ENCODE results near the gene CCRL2. TPM values are rescaled to one million over a fixed set of nuclear protein-coding genes. Genes with fewer than 3 reads are reported as not detected.

Gene CCRL2
- total and polyA plus RNA-seq, 2 donors from 2014 or later = 2.1 to 2.8 TPM

GRCh38 chr3:46369151-46369550 lies 37.9 kb upstream of the CCRL2 start:
- Histone ChIP-seq H3K27me3 (ENCODE audit: control insufficient read depth, insufficient read depth, low read length) (no peaks in the 10 kb centered on the region), H3K4me3 (ENCODE audit: low read length in 3 of 3) (no peak overlapping the region), H3K4me1 (ENCODE audit: control insufficient read depth in 2 of 3, insufficient read depth in 2 of 3, low read depth in 1 of 3, low read length in 3 of 3) (no peaks in the 10 kb centered on the region), H3K9me3 (ENCODE audit: control insufficient read depth in 2 of 3, insufficient read depth in 1 of 3, low read length in 3 of 3) (no peaks in the 10 kb centered on the region), H3K27ac (ENCODE audit: low read depth in 2 of 2, low read length in 2 of 2) (no peak overlapping the region), H3K36me3 (ENCODE audit: control insufficient read depth in 2 of 3, insufficient read depth in 3 of 3, low read length in 3 of 3) (no peaks in the 10 kb centered on the region), H3K9ac (ENCODE audit: low read length in 3 of 3) (no peak overlapping the region)
- TF ChIP-seq, protein P1, sequence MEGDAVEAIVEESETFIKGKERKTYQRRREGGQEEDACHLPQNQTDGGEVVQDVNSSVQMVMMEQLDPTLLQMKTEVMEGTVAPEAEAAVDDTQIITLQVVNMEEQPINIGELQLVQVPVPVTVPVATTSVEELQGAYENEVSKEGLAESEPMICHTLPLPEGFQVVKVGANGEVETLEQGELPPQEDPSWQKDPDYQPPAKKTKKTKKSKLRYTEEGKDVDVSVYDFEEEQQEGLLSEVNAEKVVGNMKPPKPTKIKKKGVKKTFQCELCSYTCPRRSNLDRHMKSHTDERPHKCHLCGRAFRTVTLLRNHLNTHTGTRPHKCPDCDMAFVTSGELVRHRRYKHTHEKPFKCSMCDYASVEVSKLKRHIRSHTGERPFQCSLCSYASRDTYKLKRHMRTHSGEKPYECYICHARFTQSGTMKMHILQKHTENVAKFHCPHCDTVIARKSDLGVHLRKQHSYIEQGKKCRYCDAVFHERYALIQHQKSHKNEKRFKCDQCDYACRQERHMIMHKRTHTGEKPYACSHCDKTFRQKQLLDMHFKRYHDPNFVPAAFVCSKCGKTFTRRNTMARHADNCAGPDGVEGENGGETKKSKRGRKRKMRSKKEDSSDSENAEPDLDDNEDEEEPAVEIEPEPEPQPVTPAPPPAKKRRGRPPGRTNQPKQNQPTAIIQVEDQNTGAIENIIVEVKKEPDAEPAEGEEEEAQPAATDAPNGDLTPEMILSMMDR (IDR thresholded peaks at IDR 0.05; ENCODE audit: borderline replicate concordance, extremely low read depth, insufficient read depth) = no peak
- DNase-seq (no peak), FAIRE-seq (no peak)
- intact Hi-C loops (cut with DNase I) = no loop called here

GRCh38 chr3:46369675-46370132 lies 37.4 kb upstream of the CCRL2 start:
- H3K4me1 ChIP-seq (ENCODE audit: control insufficient read depth in 2 of 3, insufficient read depth in 2 of 3, low read depth in 1 of 3, low read length in 3 of 3) = no peaks in the 10 kb centered on the region
- TF ChIP-seq, protein P1 (IDR thresholded peaks at IDR 0.05; ENCODE audit: borderline replicate concordance, extremely low read depth, insufficient read depth) = no peak
- DNase-seq (no peak), FAIRE-seq (no peak)
- intact Hi-C loops (cut with DNase I) = loop anchor here (10.0 kb wide), 2 partner anchors 285 to 425 kb away; partner anchors contain the start of gene CXCR6
- no peak overlapping the region for H3K4me3 ChIP-seq (ENCODE audit: low read length in 3 of 3)
- no peak overlapping the region for H3K9ac ChIP-seq (ENCODE audit: low read length in 3 of 3)
- H3K36me3 ChIP-seq (ENCODE audit: control insufficient read depth in 2 of 3, insufficient read depth in 3 of 3, low read length in 3 of 3) = no peaks in the 10 kb centered on the region
- peak overlapping the region in 1 of 2 donors; percentile 36 for H3K27ac ChIP-seq (ENCODE audit: low read depth in 2 of 2, low read length in 2 of 2)
- no peaks in the 10 kb centered on the region for H3K27me3 ChIP-seq (ENCODE audit: control insufficient read depth, insufficient read depth, low read length)
- no peaks in the 10 kb centered on the region for H3K9me3 ChIP-seq (ENCODE audit: control insufficient read depth in 2 of 3, insufficient read depth in 1 of 3, low read length in 3 of 3)

GRCh38 chr3:46370839-46371518 lies 36.1 kb upstream of the CCRL2 start, which contains the start of gene CCR5:
Gene CCR5, plus strand, starts transcription at chr3:46370946. Its CDS starts 1,957 bp downstream, at chr3:46372903.
- H3K4me3 ChIP-seq (ENCODE audit: low read length in 3 of 3) = no peak within 1 kb of the TSS
- H3K9me3 ChIP-seq (ENCODE audit: control insufficient read depth in 2 of 3, insufficient read depth in 1 of 3, low read length in 3 of 3) = no peaks in the 10 kb centered on the region
- H3K4me1 ChIP-seq (ENCODE audit: control insufficient read depth in 2 of 3, insufficient read depth in 2 of 3, low read depth in 1 of 3, low read length in 3 of 3) = no peaks in the 10 kb centered on the region
- FAIRE-seq (no peak), DNase-seq (no peak)
- H3K27me3 ChIP-seq (ENCODE audit: control insufficient read depth, insufficient read depth, low read length) = no peaks in the 10 kb centered on the region
- no peaks in the 10 kb centered on the region for H3K36me3 ChIP-seq (ENCODE audit: control insufficient read depth in 2 of 3, insufficient read depth in 3 of 3, low read length in 3 of 3)
- no peak within 1 kb of the TSS for H3K9ac ChIP-seq (ENCODE audit: low read length in 3 of 3)
- TF ChIP-seq, protein P1 (IDR thresholded peaks at IDR 0.05; ENCODE audit: borderline replicate concordance, extremely low read depth, insufficient read depth) = no peak
- no peak within 1 kb of the TSS for H3K27ac ChIP-seq (ENCODE audit: low read depth in 2 of 2, low read length in 2 of 2)
- intact Hi-C loops (cut with DNase I) = loop anchor here (10.0 kb wide), 2 partner anchors 286 to 426 kb away; partner anchors contain the start of gene CXCR6

All from kidney (tissue), 14 donors.